ENCODE data around the gene OSBPL3. TPM values are rescaled to one million over a fixed set of nuclear protein-coding genes. Genes with fewer than 3 reads are reported as not detected.

Gene OSBPL3
- polyA plus RNA-seq, 3 donors: 2.6 to 9.2 (median 3.7) TPM

- H3K36me3 ChIP-seq (replicated peaks in 1 of 2; ENCODE audit: control insufficient read depth in 1 of 2, insufficient read depth in 2 of 2, low read length in 2 of 2): no peaks in the 10 kb centered on the region
- H3K4me3 ChIP-seq (replicated peaks in 1 of 3; ENCODE audit: low read depth in 2 of 3, low read length in 3 of 3): no peak overlapping the region
- H3K27me3 Mint-ChIP-seq (ENCODE audit: low read depth in 3 of 3): peaks cover 0 to 5% (median 2%) of the 10 kb centered on the region in 3 donors
- intact Hi-C loops (cut with micrococcal nuclease): no loop called here
- no peak overlapping the region for H3K9ac ChIP-seq (ENCODE audit: insufficient read depth, low read length, poor library complexity, severe bottlenecking)
- no peak overlapping the region for H3K27ac ChIP-seq (ENCODE audit: low read depth in 1 of 2, low read length in 2 of 2)
- H3K4me2 ChIP-seq (replicated peaks; ENCODE audit: extremely low read depth, low read length, poor library complexity, severe bottlenecking): no peak overlapping the region
- no peaks in the 10 kb centered on the region for H3K36me3 Mint-ChIP-seq
- no peaks in the 10 kb centered on the region for H3K79me2 ChIP-seq (ENCODE audit: insufficient read depth, low read length)
- no peak overlapping the region for H3K4me3 Mint-ChIP-seq
- peaks cover 26% of the 10 kb centered on the region for H3K4me1 Mint-ChIP-seq
- no peaks in the 10 kb centered on the region for H4K20me1 ChIP-seq (ENCODE audit: insufficient read depth, low read length)
- H3K27me3 ChIP-seq (ENCODE audit: control insufficient read depth in 2 of 2, insufficient read depth in 2 of 2, low read length in 2 of 2): no peaks in the 10 kb centered on the region
- peaks cover 11 to 18% of the 10 kb centered on the region in 2 donors for H3K4me1 ChIP-seq (ENCODE audit: control insufficient read depth in 1 of 2, insufficient read depth in 2 of 2, low read length in 2 of 2)
- WGBS (ENCODE audit: insufficient coverage): 96% methylated on average over 6 of the region's 8 CpGs
- DNase-seq: no peak
- TF ChIP-seq CTCF (IDR thresholded peaks at IDR 0.05): no peak
- no peaks in the 10 kb centered on the region for H3K9me3 ChIP-seq (replicated peaks in 1 of 2; ENCODE audit: control insufficient read depth in 1 of 2, insufficient read depth in 1 of 2, low read length in 2 of 2)
- no peak overlapping the region for H2AFZ ChIP-seq (ENCODE audit: insufficient read depth, low read depth, low read length, poor library complexity, severe bottlenecking)
- peak overlapping the region in 1 of 7 donors; percentile 2 for H3K27ac Mint-ChIP-seq
- peaks cover 0 to 1% (median 0%) of the 10 kb centered on the region in 7 donors for H3K9me3 Mint-ChIP-seq
Observed at GRCh38 chr7:24912874-24913514, 67.0 kb downstream of the OSBPL3 start.

- Mint-ChIP-seq H3K9me3 (peaks cover 0 to 1% (median 0%) of the 10 kb centered on the region in 7 donors), H3K4me1 (peaks cover 26% of the 10 kb centered on the region), H3K36me3 (no peaks in the 10 kb centered on the region), H3K27me3 (ENCODE audit: low read depth in 3 of 3) (peaks cover 0 to 5% (median 2%) of the 10 kb centered on the region in 3 donors), H3K27ac (no peak overlapping the region), H3K4me3 (no peak overlapping the region)
- Histone ChIP-seq H2AFZ (ENCODE audit: insufficient read depth, low read depth, low read length, poor library complexity, severe bottlenecking) (no peak overlapping the region), H3K9ac (ENCODE audit: insufficient read depth, low read length, poor library complexity, severe bottlenecking) (no peak overlapping the region), H3K4me2 (replicated peaks; ENCODE audit: extremely low read depth, low read length, poor library complexity, severe bottlenecking) (no peak overlapping the region), H3K4me1 (ENCODE audit: control insufficient read depth in 1 of 2, insufficient read depth in 2 of 2, low read length in 2 of 2) (peaks cover 11 to 18% of the 10 kb centered on the region in 2 donors), H4K20me1 (ENCODE audit: insufficient read depth, low read length) (no peaks in the 10 kb centered on the region), H3K79me2 (ENCODE audit: insufficient read depth, low read length) (no peaks in the 10 kb centered on the region), H3K4me3 (replicated peaks in 1 of 3; ENCODE audit: low read depth in 2 of 3, low read length in 3 of 3) (no peak overlapping the region), H3K36me3 (replicated peaks in 1 of 2; ENCODE audit: control insufficient read depth in 1 of 2, insufficient read depth in 2 of 2, low read length in 2 of 2) (no peaks in the 10 kb centered on the region), H3K27me3 (ENCODE audit: control insufficient read depth in 2 of 2, insufficient read depth in 2 of 2, low read length in 2 of 2) (no peaks in the 10 kb centered on the region), H3K9me3 (replicated peaks in 1 of 2; ENCODE audit: control insufficient read depth in 1 of 2, insufficient read depth in 1 of 2, low read length in 2 of 2) (no peaks in the 10 kb centered on the region), H3K27ac (ENCODE audit: low read depth in 1 of 2, low read length in 2 of 2) (no peak overlapping the region)
- intact Hi-C loops (cut with micrococcal nuclease): no loop called here
- WGBS (ENCODE audit: insufficient coverage): 88% methylated on average over 1 of the region's 4 CpGs
- TF ChIP-seq CTCF (IDR thresholded peaks at IDR 0.05): no peak
- DNase-seq: no peak
Observed at GRCh38 chr7:24912424-24912823, 67.6 kb downstream of the OSBPL3 start.
